Neuronal stem cell (in vitro differentiated cells): Measurements from ENCODE around the gene NOM1.

ENCODE experiments used
- DNase-seq: peaks from one replicate; pipeline ENCODE4 v3.0.0-alpha.2; 2013; ENCODE audit warnings: low spot score
- H2AFZ ChIP-seq: one replicate; pipeline ENCODE4 v1.6.1; 2013; ENCODE audit warnings: mild to moderate bottlenecking, low read length, inconsistent platforms
- H2AK5ac ChIP-seq: 2 replicates; pipeline ENCODE4 v1.6.1; 2013; ENCODE audit warnings: low read depth, mild to moderate bottlenecking, inconsistent platforms, low read length, moderate library complexity, mixed read lengths
- H2BK120ac ChIP-seq: 2 replicates; pipeline ENCODE4 v1.6.1; 2013; ENCODE audit warnings: low read depth, mild to moderate bottlenecking, inconsistent platforms, low read length, moderate library complexity, mixed read lengths
- H2BK12ac ChIP-seq: one replicate; pipeline ENCODE4 v1.6.1; 2013; ENCODE audit warnings: low read length, inconsistent platforms
- H2BK15ac ChIP-seq: 2 replicates; pipeline ENCODE4 v1.6.1; 2013; ENCODE audit warnings: mild to moderate bottlenecking, low read length, inconsistent platforms, mixed read lengths
- H2BK5ac ChIP-seq: one replicate; pipeline ENCODE4 v1.6.1; 2013; ENCODE audit warnings: inconsistent platforms, mild to moderate bottlenecking, low read length, moderate library complexity
- H3K14ac ChIP-seq: one replicate; pipeline ENCODE4 v1.6.1; 2013; ENCODE audit warnings: low read length, inconsistent platforms
- H3K18ac ChIP-seq: 2 replicates; pipeline ENCODE4 v1.6.1; 2013; ENCODE audit warnings: low read length, inconsistent platforms
- H3K23ac ChIP-seq: 2 replicates; pipeline ENCODE4 v1.6.1; 2013; ENCODE audit warnings: low read depth, mild to moderate bottlenecking, mixed read lengths, low read length, inconsistent platforms; ENCODE audit not compliant: poor library complexity
- H3K27ac ChIP-seq: replicated peaks from 3 replicates; pipeline ENCODE4 v1.5.1; 2013; ENCODE audit warnings: low read length, inconsistent platforms
- H3K27me3 ChIP-seq, 3 experiments: 2 replicates each; pipeline ENCODE4 v1.6.1; 2013; ENCODE audit warnings: low read length in 3 of 3, mild to moderate bottlenecking in 2 of 3, inconsistent platforms in 1 of 3, low read depth in 1 of 3, mixed read lengths in 1 of 3, moderate library complexity in 1 of 3; ENCODE audit not compliant: control insufficient read depth in 3 of 3, insufficient read depth in 3 of 3
- H3K36me3 ChIP-seq, 2 donors: replicated peaks in 1 of 2; 2 replicates each; pipeline ENCODE4 v1.6.1; 2013; ENCODE audit warnings: low read length in 2 of 2; ENCODE audit not compliant: control insufficient read depth in 2 of 2, insufficient read depth in 2 of 2
- H3K4ac ChIP-seq: 2 replicates; pipeline ENCODE4 v1.6.1; 2013; ENCODE audit warnings: inconsistent platforms, mild to moderate bottlenecking, low read length, moderate library complexity
- H3K4me1 ChIP-seq, 2 donors: 1 replicate in 1 of 2; 2 replicates in 1 of 2; pipeline ENCODE4 v1.6.1; 2013; ENCODE audit warnings: low read length in 2 of 2, low read depth in 1 of 2; ENCODE audit not compliant: control insufficient read depth in 2 of 2, insufficient read depth in 1 of 2
- H3K4me2 ChIP-seq: one replicate; pipeline ENCODE4 v1.6.1; 2013; ENCODE audit warnings: mild to moderate bottlenecking, low read length, inconsistent platforms; ENCODE audit not compliant: insufficient read depth, poor library complexity, severe bottlenecking
- H3K4me3 ChIP-seq, 2 donors: 2 replicates each; pipeline ENCODE4 v1.5.1; 2013; ENCODE audit warnings: low read length in 2 of 2, mild to moderate bottlenecking in 2 of 2, inconsistent platforms in 1 of 2, moderate library complexity in 1 of 2
- H3K79me1 ChIP-seq: one replicate; pipeline ENCODE4 v1.6.1; 2013; ENCODE audit warnings: low read depth, mild to moderate bottlenecking, inconsistent platforms, low read length, moderate library complexity
- H3K9ac ChIP-seq: one replicate; pipeline ENCODE4 v1.6.1; 2013; ENCODE audit warnings: mild to moderate bottlenecking, low read depth, low read length, inconsistent platforms; ENCODE audit not compliant: poor library complexity
- H3K9me3 ChIP-seq, 2 donors: replicated peaks in 1 of 2; 2 replicates each; pipeline versions ENCODE3 to v1.6.1; 2013; ENCODE audit warnings: low read length in 2 of 2, mild to moderate bottlenecking in 2 of 2, inconsistent platforms in 1 of 2, low read depth in 1 of 2, mixed read lengths in 1 of 2, moderate library complexity in 1 of 2; ENCODE audit not compliant: control insufficient read depth in 2 of 2, insufficient read depth in 1 of 2
- H4K8ac ChIP-seq: one replicate; pipeline ENCODE4 v1.6.1; 2013; ENCODE audit warnings: low read depth, mild to moderate bottlenecking, inconsistent platforms, low read length, moderate library complexity
- H4K91ac ChIP-seq: one replicate; pipeline ENCODE4 v1.6.1; 2013; ENCODE audit warnings: low read length, low read depth, mild to moderate bottlenecking, inconsistent platforms; ENCODE audit not compliant: poor library complexity
- WGBS, 2 donors: extraction: QIAGEN DNeasy Blood & Tissue Kit; methylation state at CpG; one replicate each; pipeline ENCODE4 v1.1.7; 2013; ENCODE audit warnings: missing lambda C conversion rate in 2 of 2, mixed read lengths in 1 of 2; ENCODE audit not compliant: insufficient read length in 2 of 2, insufficient replicate concordance in 1 of 2; ENCODE audit errors: extremely low coverage in 2 of 2; 5-methylcytosine and 5-hydroxymethylcytosine counted together

The NOM1 gene

GRCh38 chr7:157018997-157019608 lies 69.6 kb downstream of the NOM1 start:
- no peak overlapping the region for H2BK5ac ChIP-seq
- no peaks in the 10 kb centered on the region for H3K36me3 ChIP-seq
- no CpG with 5 or more reads among the region's 50 CpGs for WGBS, 2 donors
- peak overlapping the region; percentile 74 for H2AK5ac ChIP-seq
- no peak overlapping the region for H3K14ac ChIP-seq
- no peak overlapping the region for H4K8ac ChIP-seq
- H3K4me2 ChIP-seq, result no peak overlapping the region
- no peak overlapping the region for H3K27ac ChIP-seq
- H3K9ac ChIP-seq, result no peak overlapping the region
- H3K4ac ChIP-seq, result no peak overlapping the region
- DNase-seq, result no peak
- H2BK120ac ChIP-seq, result no peak overlapping the region
- H3K27me3 ChIP-seq, result peaks cover 83 to 100% (median 95%) of the 10 kb centered on the region in 3 experiments
- peaks cover 0 to 2% of the 10 kb centered on the region in 2 donors for H3K4me1 ChIP-seq
- H2BK12ac ChIP-seq, result no peak overlapping the region
- peak overlapping the region; percentile 39 for H2BK15ac ChIP-seq
- H3K23ac ChIP-seq, result peak overlapping the region; percentile 50
- peaks cover 0 to 4% of the 10 kb centered on the region in 2 donors for H3K9me3 ChIP-seq
- peak overlapping the region; percentile 35 for H2AFZ ChIP-seq
- H3K18ac ChIP-seq, result peak overlapping the region; percentile 49
- no peaks in the 10 kb centered on the region for H3K79me1 ChIP-seq
- H3K4me3 ChIP-seq, result no peak overlapping the region
- H4K91ac ChIP-seq, result no peak overlapping the region

GRCh38 chr7:157019718-157020451 lies 70.4 kb downstream of the NOM1 start:
- no peak overlapping the region for H3K27ac ChIP-seq
- H3K14ac ChIP-seq, result no peak overlapping the region
- H2AK5ac ChIP-seq, result no peak overlapping the region
- H2BK5ac ChIP-seq, result no peak overlapping the region
- no peak overlapping the region for H2AFZ ChIP-seq
- H3K9ac ChIP-seq, result no peak overlapping the region
- H3K4me2 ChIP-seq, result no peak overlapping the region
- H3K23ac ChIP-seq, result no peak overlapping the region
- peaks cover 77 to 100% (median 95%) of the 10 kb centered on the region in 3 experiments for H3K27me3 ChIP-seq
- no CpG with 5 or more reads among the region's 25 CpGs for WGBS, 2 donors
- H3K18ac ChIP-seq, result no peak overlapping the region
- no peak overlapping the region for H4K8ac ChIP-seq
- no peak overlapping the region for H2BK120ac ChIP-seq
- no peak overlapping the region for H3K4ac ChIP-seq
- no peak for DNase-seq
- H2BK15ac ChIP-seq, result no peak overlapping the region
- H3K4me3 ChIP-seq, result no peak overlapping the region
- H2BK12ac ChIP-seq, result no peak overlapping the region
- no peaks in the 10 kb centered on the region for H3K79me1 ChIP-seq
- no peak overlapping the region for H4K91ac ChIP-seq
- peaks cover 0 to 4% of the 10 kb centered on the region in 2 donors for H3K9me3 ChIP-seq
- H3K36me3 ChIP-seq, result no peaks in the 10 kb centered on the region
- H3K4me1 ChIP-seq, result peaks cover 0 to 2% of the 10 kb centered on the region in 2 donors

GRCh38 chr7:157020514-157021070 lies 71.1 kb downstream of the NOM1 start:
- H3K27ac ChIP-seq, result no peak overlapping the region
- no peak overlapping the region for H2BK5ac ChIP-seq
- WGBS, 2 donors, result no CpG with 5 or more reads among the region's 38 CpGs
- peak overlapping the region; percentile 85 for H3K23ac ChIP-seq
- no peak for DNase-seq
- no peak overlapping the region for H4K91ac ChIP-seq
- H2BK120ac ChIP-seq, result no peak overlapping the region
- peak overlapping the region; percentile 76 for H3K18ac ChIP-seq
- no peak overlapping the region for H4K8ac ChIP-seq
- no peak overlapping the region for H3K4me3 ChIP-seq
- H2AFZ ChIP-seq, result peak overlapping the region; percentile 65
- H3K27me3 ChIP-seq, result peaks cover 71 to 100% (median 95%) of the 10 kb centered on the region in 3 experiments
- H2BK12ac ChIP-seq, result no peak overlapping the region
- H3K9ac ChIP-seq, result no peak overlapping the region
- no peaks in the 10 kb centered on the region for H3K79me1 ChIP-seq
- no peak overlapping the region for H3K4ac ChIP-seq
- H2AK5ac ChIP-seq, result peak overlapping the region; percentile 56
- H3K4me2 ChIP-seq, result peak overlapping the region; percentile 11
- peaks cover 0 to 2% of the 10 kb centered on the region in 2 donors for H3K4me1 ChIP-seq
- H2BK15ac ChIP-seq, result no peak overlapping the region
- H3K14ac ChIP-seq, result no peak overlapping the region
- H3K36me3 ChIP-seq, result no peaks in the 10 kb centered on the region
- peaks cover 0 to 4% of the 10 kb centered on the region in 2 donors for H3K9me3 ChIP-seq
